Muscle layer of duodenum (tissue), 2 donors: Measurements from ENCODE around the gene TEX19.

Experiments
- H3K27ac ChIP-seq: one replicate; pipeline ENCODE4 v1.7.0; 2013; ENCODE audit warnings: mild to moderate bottlenecking, low read length
- H3K27me3 ChIP-seq: one replicate; pipeline ENCODE4 v1.7.0; 2013; ENCODE audit warnings: low read depth, mild to moderate bottlenecking, control low read depth, low read length
- H3K36me3 ChIP-seq, 2 donors: one replicate each; pipeline ENCODE4 v1.7.0; 2013; ENCODE audit warnings: low read length in 2 of 2, control low read depth in 1 of 2, mild to moderate bottlenecking in 1 of 2; ENCODE audit not compliant: insufficient read depth in 2 of 2, control insufficient read depth in 1 of 2
- H3K4me1 ChIP-seq, 2 donors: one replicate each; pipeline ENCODE4 v1.7.0; 2013; ENCODE audit warnings: low read length in 2 of 2, mild to moderate bottlenecking in 2 of 2, control low read depth in 1 of 2, moderate library complexity in 1 of 2; ENCODE audit not compliant: insufficient read depth in 2 of 2, control insufficient read depth in 1 of 2
- H3K4me3 ChIP-seq, 2 donors: one replicate each; pipeline ENCODE4 v1.7.0; 2013; ENCODE audit warnings: low read length in 2 of 2, low read depth in 1 of 2, mild to moderate bottlenecking in 1 of 2
- H3K9me3 ChIP-seq, 2 donors: one replicate each; pipeline ENCODE4 v1.7.0; 2013; ENCODE audit warnings: low read length in 2 of 2, control low read depth in 1 of 2, mild to moderate bottlenecking in 1 of 2; ENCODE audit not compliant: control insufficient read depth in 1 of 2
- donor health status: healthy.

The TEX19 gene

GRCh38 chr17:82317394-82318168 lies 41.5 kb upstream of the TEX19 start, which contains the start of gene CD7:
TSS of gene CD7 (minus strand) at chr17:82317608. CDS start at chr17:82317495, 113 bp downstream.
- Histone ChIP-seq H3K9me3 (no peaks in the 10 kb centered on the region), H3K27me3 (peaks cover 14% of the 10 kb centered on the region), H3K4me3 (no peak within 1 kb of the TSS), H3K36me3 (no peaks in the 10 kb centered on the region), H3K27ac (no peak within 1 kb of the TSS), H3K4me1 (peaks cover 0 to 20% of the 10 kb centered on the region in 2 donors)

DNA sequence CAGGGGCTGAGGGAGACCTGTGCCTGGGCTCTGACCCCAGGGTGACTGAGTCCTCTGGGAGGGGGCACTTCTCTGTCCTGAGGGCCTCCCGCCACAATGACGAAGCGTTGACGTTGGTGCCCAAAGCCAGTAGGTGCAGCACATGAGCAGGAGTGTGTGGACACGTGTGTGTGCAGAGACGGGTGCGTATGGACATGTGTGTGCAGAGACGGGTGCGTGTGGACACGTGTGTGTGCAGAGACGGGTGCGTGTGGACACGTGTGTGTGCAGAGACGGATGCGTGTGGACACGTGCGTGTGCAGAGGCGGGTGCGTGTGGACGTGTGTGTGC lies 40.9 kb upstream of the TEX19 start:
- Histone ChIP-seq H3K4me1 (peaks cover 0 to 20% of the 10 kb centered on the region in 2 donors), H3K36me3 (no peaks in the 10 kb centered on the region), H3K27ac (no peak overlapping the region), H3K9me3 (no peaks in the 10 kb centered on the region), H3K27me3 (peaks cover 14% of the 10 kb centered on the region), H3K4me3 (no peak overlapping the region)

GRCh38 chr17:82318772-82319606 lies 40.1 kb upstream of the TEX19 start:
- Histone ChIP-seq H3K4me1 (peaks cover 0 to 20% of the 10 kb centered on the region in 2 donors), H3K9me3 (no peaks in the 10 kb centered on the region), H3K27ac (no peak overlapping the region), H3K36me3 (no peaks in the 10 kb centered on the region), H3K27me3 (peaks cover 14% of the 10 kb centered on the region), H3K4me3 (no peak overlapping the region)

DNA sequence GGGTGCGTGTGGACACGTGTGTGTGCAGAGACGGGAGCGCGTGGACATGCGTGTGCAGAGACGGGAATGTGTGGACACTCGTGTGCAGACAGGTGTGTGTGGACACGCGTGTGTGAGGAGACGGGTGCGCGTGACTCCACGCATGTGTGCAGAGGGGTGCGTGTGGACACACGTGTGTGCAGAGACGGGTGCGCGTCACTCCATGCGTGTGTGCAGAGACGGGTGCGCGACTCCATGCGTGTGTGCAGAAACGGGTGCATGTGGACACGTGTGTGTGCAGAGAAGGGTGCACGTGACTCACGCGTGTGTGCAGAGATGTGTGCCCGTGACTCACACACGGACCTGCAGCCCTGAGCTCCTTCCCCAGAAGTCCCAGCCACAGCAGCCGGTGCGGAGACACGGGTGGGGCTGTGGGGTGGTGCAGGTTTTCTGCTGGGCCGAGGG lies 39.4 kb upstream of the TEX19 start:
- H3K27me3 ChIP-seq: peaks cover 14% of the 10 kb centered on the region
- no peak overlapping the region for H3K27ac ChIP-seq
- H3K36me3 ChIP-seq: no peaks in the 10 kb centered on the region
- no peak overlapping the region for H3K4me3 ChIP-seq
- peaks cover 0 to 20% of the 10 kb centered on the region in 2 donors for H3K4me1 ChIP-seq
- no peaks in the 10 kb centered on the region for H3K9me3 ChIP-seq

- Histone ChIP-seq H3K4me3 (no peak overlapping the region), H3K36me3 (no peaks in the 10 kb centered on the region), H3K27ac (no peak overlapping the region), H3K27me3 (peaks cover 13% of the 10 kb centered on the region), H3K4me1 (peaks cover 0 to 19% of the 10 kb centered on the region in 2 donors), H3K9me3 (no peaks in the 10 kb centered on the region)
These were observed 38.8 kb upstream of the TEX19 start for GRCh38 chr17:82320140-82320840.

DNA sequence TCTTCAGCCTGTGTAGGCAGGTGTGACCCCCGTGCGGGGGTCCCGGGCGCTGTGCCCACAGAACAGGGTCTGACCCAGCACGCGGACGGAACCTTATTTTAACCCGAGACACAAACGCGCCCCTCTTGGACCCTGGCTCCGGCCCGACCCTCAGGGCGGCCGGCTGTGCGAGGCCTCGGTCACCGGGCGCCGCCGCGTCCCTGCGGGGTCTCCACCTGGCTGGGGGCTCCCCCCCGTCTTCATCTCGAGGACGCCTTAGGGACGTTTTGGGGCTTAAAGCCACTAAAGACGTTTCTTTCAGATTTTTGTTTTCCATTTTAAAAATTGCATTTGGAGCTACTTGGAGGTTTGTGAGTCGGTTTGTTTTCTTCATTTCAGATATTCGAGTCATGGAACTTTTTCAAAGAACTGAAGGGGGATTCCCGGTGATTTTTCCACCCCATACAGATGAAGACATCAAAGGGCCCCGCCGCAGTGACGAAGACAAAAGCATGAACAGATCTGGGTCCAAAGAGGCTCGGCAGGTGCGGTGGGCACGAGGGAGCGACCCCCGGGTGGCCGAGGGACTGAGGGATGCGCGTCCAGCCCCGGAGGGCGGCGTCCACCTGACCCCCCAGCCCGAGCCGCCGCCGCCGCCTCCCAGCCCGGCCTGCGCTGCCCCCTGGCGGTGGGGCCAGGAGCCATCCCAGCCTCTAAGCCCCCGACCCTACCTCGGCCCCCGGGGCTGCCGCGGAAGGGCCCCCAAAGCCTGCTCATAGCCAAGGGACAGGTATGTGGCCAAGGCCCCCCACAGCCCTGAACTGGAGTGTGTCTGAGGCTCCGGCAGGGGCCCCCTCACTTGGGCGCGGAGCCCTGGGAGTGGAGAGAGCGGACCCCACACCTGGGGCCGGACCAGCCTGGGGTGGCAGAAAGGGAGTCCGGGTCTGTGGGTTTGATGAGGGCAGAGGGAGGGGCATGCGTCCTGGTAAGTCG lies 37.8 kb upstream of the TEX19 start:
- H3K27ac ChIP-seq: no peak overlapping the region
- H3K4me1 ChIP-seq: peaks cover 0 to 10% of the 10 kb centered on the region in 2 donors
- H3K27me3 ChIP-seq: peaks cover 6% of the 10 kb centered on the region
- H3K36me3 ChIP-seq: peaks cover 0 to 6% of the 10 kb centered on the region in 2 donors
- H3K9me3 ChIP-seq: no peaks in the 10 kb centered on the region
- H3K4me3 ChIP-seq: no peak overlapping the region

DNA sequence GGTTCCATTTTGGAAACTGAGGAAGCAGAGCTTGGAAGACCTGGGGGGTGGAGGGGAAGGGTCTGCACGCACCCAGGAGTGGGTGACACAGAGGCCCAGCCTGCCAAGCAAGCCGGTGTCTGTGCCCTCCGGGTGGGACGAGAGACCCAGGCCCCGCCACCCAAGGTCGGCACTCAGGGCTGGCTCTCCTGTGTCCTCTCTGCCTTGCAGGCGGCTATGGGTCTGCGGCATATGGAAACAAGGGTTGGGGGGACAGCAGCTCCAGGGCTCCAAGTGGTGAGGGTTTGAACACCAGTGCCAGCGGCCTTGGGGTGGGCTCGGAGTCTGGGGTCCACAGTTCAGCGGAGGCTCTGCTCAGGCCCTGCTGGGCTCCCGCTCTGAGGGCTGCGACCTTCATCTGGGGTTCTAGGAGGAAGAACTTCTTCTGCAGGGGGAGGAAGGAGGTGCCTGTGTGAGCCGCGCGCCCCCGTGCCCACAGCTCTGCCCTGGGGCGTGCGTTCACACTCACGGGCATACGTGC lies 37.0 kb upstream of the TEX19 start:
- Histone ChIP-seq H3K27me3 (no peaks in the 10 kb centered on the region), H3K4me1 (peaks cover 0 to 9% of the 10 kb centered on the region in 2 donors), H3K4me3 (no peak overlapping the region), H3K36me3 (peaks cover 0 to 6% of the 10 kb centered on the region in 2 donors), H3K27ac (no peak overlapping the region), H3K9me3 (no peaks in the 10 kb centered on the region)

- Histone ChIP-seq H3K9me3 (no peaks in the 10 kb centered on the region), H3K27me3 (no peaks in the 10 kb centered on the region), H3K27ac (no peak overlapping the region), H3K36me3 (peaks cover 0 to 6% of the 10 kb centered on the region in 2 donors), H3K4me3 (no peak overlapping the region), H3K4me1 (peaks cover 0 to 9% of the 10 kb centered on the region in 2 donors)
These were observed 36.3 kb upstream of the TEX19 start for GRCh38 chr17:82322526-82323453.

- Histone ChIP-seq H3K27ac (no peak overlapping the region), H3K4me1 (peaks cover 0 to 9% of the 10 kb centered on the region in 2 donors), H3K9me3 (no peaks in the 10 kb centered on the region), H3K36me3 (peaks cover 0 to 6% of the 10 kb centered on the region in 2 donors), H3K27me3 (no peaks in the 10 kb centered on the region), H3K4me3 (no peak overlapping the region)
These were observed 35.4 kb upstream of the TEX19 start for GRCh38 chr17:82323514-82324234.
